Hepatocyte (in vitro differentiated cells): Measurements from ENCODE around the gene CACNA1B.

ENCODE experiments used
- EZH2 ChIP-seq: fragments of 200-600 bp; sonication (generic); IDR thresholded peaks from 2 replicates; pipeline ENCODE4 v1.6.1; 2016; ENCODE audit warnings: antibody characterized with exemption, mild to moderate bottlenecking, borderline replicate concordance
- EZH2phosphoT487 ChIP-seq: fragments of 200-600 bp; sonication (generic); IDR thresholded peaks from one replicate; pipeline ENCODE4 v1.6.1; 2018; ENCODE audit warnings: antibody characterized with exemption, mild to moderate bottlenecking, low read depth, moderate library complexity; ENCODE audit not compliant: unreplicated experiment, severe bottlenecking
- TF ChIP-seq, protein P1 (sequence below): fragments of 200-600 bp; sonication (generic); IDR thresholded peaks from 2 replicates; pipeline ENCODE4 v1.5.1; 2016; ENCODE audit warnings: antibody characterized with exemption, mild to moderate bottlenecking; ENCODE audit not compliant: poor library complexity

DNA sequence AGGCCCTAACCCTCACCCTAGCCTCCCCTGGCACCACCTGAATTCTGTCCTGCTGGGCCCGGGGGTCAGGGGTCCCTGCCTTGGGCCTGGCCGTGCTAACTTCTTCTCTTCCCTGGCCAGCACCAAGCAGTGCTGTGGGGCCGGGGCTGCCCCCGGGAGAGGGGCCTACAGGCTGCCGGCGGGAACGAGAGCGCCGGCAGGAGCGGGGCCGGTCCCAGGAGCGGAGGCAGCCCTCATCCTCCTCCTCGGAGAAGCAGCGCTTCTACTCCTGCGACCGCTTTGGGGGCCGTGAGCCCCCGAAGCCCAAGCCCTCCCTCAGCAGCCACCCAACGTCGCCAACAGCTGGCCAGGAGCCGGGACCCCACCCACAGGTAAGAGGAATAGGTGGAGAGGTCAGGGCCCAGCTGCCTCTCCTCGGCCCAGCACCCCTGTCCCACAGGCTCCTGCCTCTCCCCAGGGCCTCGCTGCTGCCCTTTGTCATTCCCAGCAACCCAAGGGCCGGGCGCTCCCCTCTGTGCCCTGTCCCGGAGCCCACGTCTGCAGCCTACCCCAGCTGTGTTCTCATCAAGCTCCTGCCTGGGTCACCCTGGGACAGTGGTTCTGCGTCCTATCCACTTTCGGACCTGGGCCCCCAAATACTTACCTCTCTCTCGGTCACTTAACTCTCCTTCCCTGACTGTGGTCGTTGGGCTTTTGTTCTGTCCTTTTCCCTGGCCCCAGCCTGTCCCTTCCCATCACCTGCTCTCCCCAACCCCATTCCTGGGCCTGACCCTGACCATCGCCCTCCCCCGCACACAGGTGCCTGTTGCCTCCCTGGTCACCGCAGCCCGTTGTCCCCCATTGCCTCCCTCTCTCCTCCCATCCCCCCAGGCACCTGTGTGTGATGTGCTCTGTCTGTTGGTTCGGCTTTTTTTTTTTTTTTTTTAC lies 243.2 kb downstream of the CACNA1B start:
- TF ChIP-seq, protein P1, sequence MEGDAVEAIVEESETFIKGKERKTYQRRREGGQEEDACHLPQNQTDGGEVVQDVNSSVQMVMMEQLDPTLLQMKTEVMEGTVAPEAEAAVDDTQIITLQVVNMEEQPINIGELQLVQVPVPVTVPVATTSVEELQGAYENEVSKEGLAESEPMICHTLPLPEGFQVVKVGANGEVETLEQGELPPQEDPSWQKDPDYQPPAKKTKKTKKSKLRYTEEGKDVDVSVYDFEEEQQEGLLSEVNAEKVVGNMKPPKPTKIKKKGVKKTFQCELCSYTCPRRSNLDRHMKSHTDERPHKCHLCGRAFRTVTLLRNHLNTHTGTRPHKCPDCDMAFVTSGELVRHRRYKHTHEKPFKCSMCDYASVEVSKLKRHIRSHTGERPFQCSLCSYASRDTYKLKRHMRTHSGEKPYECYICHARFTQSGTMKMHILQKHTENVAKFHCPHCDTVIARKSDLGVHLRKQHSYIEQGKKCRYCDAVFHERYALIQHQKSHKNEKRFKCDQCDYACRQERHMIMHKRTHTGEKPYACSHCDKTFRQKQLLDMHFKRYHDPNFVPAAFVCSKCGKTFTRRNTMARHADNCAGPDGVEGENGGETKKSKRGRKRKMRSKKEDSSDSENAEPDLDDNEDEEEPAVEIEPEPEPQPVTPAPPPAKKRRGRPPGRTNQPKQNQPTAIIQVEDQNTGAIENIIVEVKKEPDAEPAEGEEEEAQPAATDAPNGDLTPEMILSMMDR = no peak
- TF ChIP-seq EZH2 (no peak), EZH2phosphoT487 (no peak)
